Dermis blood vessel endothelial cell (primary cell): ENCODE data around the gene NELFE. TPM values are rescaled to one million over a fixed set of nuclear protein-coding genes. Genes with fewer than 3 reads are reported as not detected.
A peak's percentile ranks its signal among the peaks of the same experiment; 100 is the strongest.
"Not testable (repeated sequence)": the region's sequence is repeated elsewhere in the genome, so short reads cannot be mapped to it uniquely, and the experiment has no call there.

ENCODE experiments used
- DNase-seq: peaks from one replicate; pipeline ENCODE4 v3.0.0; 2010
- total RNA-seq: library from RNA; depleted of rRNA; stranded (reverse); fragments of >200 nt; gene quantifications from 2 replicates; pipeline ENCODE4 v1.2.3, GENCODE V29; 2014

Gene NELFE, protein sequence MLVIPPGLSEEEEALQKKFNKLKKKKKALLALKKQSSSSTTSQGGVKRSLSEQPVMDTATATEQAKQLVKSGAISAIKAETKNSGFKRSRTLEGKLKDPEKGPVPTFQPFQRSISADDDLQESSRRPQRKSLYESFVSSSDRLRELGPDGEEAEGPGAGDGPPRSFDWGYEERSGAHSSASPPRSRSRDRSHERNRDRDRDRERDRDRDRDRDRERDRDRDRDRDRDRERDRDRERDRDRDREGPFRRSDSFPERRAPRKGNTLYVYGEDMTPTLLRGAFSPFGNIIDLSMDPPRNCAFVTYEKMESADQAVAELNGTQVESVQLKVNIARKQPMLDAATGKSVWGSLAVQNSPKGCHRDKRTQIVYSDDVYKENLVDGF
- 111 and 114 TPM in 2 replicates for total RNA-seq

DNA sequence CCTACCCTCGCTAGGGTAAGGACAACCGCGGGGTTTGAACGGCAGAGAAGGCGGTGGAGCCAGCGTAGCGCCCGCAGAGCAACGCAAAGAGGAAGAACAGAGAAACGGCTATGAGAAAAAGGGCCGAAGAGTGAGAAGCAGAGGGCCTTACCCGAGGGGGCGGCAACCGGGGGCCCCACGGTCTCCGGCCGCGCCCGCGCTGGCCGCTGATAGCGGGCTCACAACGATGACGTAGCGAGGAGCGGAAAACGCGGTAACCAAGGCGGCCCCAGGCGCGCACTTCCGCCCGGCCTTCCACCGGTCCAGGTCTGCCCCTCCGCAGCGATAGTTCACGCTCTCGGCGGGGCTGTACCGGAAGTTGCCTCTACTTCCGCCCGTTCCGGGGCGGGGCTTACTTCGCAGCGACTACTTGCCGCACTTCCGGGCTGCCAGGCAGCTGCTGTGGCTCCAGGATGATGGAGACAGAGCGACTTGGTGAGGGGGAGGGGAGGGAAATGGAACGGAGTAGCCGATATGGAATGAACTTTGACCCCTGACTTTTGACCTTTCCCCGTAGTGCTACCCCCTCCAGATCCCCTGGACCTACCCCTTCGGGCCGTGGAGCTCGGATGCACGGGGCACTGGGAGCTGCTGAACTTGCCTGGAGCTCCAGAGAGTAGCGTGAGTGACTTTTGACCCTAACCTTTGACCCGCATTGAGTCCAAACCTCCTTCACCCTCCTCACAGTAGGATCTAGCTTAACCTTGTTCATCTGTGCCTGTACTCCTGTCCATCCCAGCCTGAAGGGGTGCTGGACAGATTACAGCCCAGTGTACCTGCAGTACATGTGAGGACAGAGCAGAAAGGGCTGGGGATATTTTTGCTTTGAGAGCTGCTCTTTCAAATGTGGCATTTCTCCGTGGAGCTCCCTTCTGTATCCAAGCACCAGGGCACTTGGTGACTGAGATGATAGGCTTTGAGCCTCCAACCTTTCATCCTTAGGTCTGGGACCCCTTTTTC is at the start of gene NELFE, which contains the start of gene SKIC2:
Gene NELFE, minus strand, starts transcription at position 231 of the 999 bp plus-strand sequence. CDS start 525 bp downstream, outside the sequence.
Gene SKIC2, plus strand, starts transcription at position 435 of the 999 bp plus-strand sequence. Its CDS starts 18 bp downstream, at position 453.
- DNase-seq: peak; percentile 99

DNA sequence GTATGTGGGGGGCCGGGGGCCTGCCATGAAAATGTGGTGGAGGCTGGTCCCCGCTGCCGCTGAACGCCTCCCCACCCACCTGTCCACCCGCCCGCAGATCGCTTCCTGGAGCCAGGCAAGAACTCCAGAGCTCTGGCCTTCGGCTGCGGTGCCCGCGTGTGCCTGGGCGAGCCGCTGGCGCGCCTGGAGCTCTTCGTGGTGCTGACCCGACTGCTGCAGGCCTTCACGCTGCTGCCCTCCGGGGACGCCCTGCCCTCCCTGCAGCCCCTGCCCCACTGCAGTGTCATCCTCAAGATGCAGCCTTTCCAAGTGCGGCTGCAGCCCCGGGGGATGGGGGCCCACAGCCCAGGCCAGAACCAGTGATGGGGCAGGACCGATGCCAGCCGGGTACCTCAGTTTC is 49.3 kb upstream of the NELFE start:
- DNase-seq: not testable (repeated sequence)

DNA sequence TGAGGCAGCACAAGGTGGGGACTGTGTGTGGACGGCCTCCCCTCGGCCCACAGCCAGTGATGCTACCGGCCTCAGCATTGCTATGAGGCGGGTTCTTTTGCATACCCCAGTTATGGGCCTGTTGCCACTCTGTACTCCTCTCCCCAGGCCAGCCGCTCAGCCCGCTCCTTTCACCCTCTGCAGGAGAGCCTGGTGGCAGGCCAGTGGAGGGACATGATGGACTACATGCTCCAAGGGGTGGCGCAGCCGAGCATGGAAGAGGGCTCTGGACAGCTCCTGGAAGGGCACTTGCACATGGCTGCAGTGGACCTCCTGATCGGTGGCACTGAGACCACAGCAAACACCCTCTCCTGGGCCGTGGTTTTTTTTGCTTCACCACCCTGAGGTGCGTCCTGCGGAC is 48.3 kb upstream of the NELFE start:
- DNase-seq: not testable (repeated sequence)

- not testable (repeated sequence) for DNase-seq
Observed at GRCh38 chr6:32005991-32006529, 47.3 kb upstream of the NELFE start.

DNA sequence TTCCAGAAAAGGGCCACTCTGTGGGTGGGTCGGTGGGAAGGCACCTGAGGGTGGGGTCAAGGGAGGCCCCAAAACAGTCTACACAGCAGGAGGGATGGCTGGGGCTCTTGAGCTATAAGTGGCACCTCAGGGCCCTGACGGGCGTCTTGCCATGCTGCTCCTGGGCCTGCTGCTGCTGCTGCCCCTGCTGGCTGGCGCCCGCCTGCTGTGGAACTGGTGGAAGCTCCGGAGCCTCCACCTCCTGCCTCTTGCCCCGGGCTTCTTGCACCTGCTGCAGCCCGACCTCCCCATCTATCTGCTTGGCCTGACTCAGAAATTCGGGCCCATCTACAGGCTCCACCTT is 46.7 kb upstream of the NELFE start:
- not testable (repeated sequence) for DNase-seq

DNA sequence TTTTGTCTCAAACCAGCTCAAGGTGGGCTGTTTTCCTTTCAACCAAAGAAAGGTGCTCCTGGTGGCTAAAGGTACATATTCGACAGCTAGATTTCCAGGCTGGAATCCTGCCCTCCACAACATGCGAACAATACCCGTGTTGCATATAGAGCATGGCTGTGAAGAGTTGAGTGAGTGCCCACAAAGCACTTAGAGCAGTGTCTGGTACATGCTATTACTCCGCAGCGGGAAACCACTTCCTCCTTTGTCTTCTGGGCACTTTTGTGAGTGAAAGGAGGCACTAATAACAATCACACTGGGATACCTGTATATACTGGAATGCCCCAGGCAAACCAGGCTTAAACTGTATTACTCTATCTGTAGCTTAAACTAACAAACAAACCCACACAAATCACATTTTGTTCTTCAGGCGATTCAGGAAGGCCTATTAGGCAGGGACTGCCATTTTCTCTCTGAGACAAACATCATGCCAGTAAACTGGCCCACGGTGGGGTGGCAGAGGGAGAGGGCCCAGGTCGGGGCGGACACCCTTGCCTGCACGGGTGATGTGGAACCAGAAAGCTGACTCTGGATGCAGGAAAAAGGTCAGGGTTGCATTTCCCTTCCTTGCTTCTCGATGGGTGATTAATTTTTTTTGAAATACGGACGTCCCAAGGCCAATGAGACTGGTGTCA is 46.2 kb upstream of the NELFE start:
- DNase-seq: not testable (repeated sequence)

DNA sequence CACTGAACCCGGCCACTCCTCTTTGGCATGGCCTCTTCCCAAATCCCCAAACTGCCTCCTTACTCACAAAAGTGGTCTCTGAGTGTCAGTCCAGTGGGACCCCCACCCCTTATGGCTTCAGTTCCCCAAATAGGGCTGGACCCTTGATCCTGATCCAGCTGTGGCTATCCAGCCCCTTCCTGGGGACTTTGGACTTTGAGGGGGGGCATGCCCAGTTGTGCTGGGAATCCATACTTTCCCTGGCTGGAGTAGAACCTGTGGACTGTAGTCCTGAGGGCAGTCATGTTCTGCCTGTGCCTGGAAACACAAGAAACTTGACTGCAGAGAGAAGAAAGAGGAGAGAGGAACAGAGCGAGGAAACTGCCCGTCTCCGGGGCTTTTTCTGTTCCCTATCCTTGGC is 45.6 kb upstream of the NELFE start:
- DNase-seq: not testable (repeated sequence)

DNA sequence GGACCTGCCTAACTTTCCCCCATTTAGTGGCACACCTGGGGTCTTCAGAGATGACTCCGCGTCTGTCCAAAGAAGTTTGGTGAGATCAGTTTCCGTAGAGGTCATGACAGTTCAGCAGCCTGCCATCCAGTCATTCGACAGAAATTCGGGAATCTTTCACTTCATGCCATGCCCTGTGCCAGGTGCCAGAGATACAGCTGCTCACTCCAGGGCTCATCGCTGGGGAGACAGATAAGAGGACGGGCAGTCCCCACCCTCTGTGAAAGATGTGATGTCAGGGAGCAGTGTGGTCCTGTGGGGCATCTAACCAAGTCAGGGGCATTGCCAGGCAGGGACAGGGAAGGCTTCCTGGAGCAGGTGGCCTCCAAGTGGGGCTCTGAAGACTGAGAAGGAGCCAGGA is 44.5 kb upstream of the NELFE start:
- not testable (repeated sequence) for DNase-seq

GRCh38 chr6:32002546-32003268 is 43.9 kb upstream of the NELFE start:
- not testable (repeated sequence) for DNase-seq

- not testable (repeated sequence) for DNase-seq
Observed at GRCh38 chr6:31996385-31996784, 37.6 kb upstream of the NELFE start.

- DNase-seq: not testable (repeated sequence)
Observed at GRCh38 chr6:31994421-31994820, 35.6 kb upstream of the NELFE start.

DNA sequence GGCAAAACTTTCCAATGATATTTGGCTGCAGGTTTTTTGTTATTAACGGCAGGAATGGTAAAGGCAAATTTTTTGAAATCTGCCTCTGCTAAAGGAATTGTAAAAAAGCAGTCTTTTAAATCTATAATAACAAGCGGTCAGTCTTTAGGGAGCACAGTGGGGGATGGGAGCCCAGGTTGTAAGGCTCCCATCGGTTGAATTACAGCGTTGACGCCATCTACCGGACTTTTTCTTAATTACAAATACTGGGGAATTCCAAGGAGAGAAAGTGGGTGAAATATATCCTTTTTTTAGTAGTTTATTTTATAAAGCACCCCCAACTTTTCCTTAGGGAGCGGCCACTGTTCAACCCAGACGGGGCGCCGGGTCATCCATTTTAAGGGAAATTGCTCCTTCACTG is 30.6 kb upstream of the NELFE start:
- DNase-seq: not testable (repeated sequence)

GRCh38 chr6:31981744-31982143 is 23.0 kb upstream of the NELFE start, which contains the start of gene C4A:
Gene C4A, plus strand, starts transcription at chr6:31982057. Its CDS starts 51 bp downstream, at chr6:31982108.
- not testable (repeated sequence) for DNase-seq

GRCh38 chr6:31980998-31981397 is 22.2 kb upstream of the NELFE start:
- DNase-seq: not testable (repeated sequence)

GRCh38 chr6:31980195-31980876 is 21.6 kb upstream of the NELFE start:
- DNase-seq: not testable (repeated sequence)

GRCh38 chr6:31979238-31979898 is 20.6 kb upstream of the NELFE start:
- no peak for DNase-seq

DNA sequence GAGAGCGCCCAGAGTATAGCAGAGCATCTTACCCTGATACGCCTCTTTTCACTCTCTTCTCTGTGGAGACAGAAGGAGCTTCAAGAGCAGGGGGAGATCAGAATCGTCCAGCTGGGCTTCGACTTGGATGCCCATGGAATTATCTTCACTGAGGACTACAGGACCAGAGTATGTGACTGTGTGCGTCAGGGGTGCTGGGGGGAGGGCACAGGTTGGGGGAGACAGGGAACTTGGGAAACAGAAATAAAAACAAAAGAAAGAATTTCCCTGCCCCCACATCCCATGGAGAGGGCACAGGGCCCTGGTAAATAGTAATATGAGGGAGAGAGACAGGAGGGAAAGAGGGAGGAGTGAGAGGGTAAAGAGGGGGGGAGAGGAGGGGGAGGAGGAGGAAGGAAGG is 20.1 kb upstream of the NELFE start:
- no peak for DNase-seq

GRCh38 chr6:31977816-31978431 is 19.2 kb upstream of the NELFE start:
- DNase-seq: no peak

DNA sequence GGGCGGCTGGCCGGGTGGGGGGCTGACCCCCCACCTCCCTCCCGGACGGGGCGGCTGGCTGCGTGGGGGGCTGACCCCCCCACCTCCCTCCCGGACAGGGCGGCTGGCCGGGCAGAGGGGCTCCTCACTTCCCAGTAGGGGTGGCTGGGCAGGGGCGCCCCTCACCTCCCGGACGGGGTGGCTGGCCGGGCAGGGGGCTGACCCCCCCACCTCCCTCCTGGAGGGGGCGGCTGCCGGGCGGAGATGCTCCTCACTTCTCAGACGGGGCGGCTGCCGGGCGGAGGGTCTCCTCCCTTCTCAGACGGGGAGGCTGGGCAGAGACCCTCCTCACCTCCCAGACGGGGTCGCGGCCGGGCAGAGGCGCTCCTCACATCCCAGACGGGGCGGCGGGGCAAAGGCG is 17.3 kb upstream of the NELFE start:
- not testable (repeated sequence) for DNase-seq
